22Rv1 (cell line): ENCODE measurements around the gene LLGL1.

Experiments
- ZFX ChIP-seq: fragments of 450-650 bp; IDR thresholded peaks from 2 replicates; pipeline ENCODE4 v1.6.1; 2017; ENCODE audit warnings: antibody characterized with exemption, borderline replicate concordance
- TF ChIP-seq, protein P1 (sequence below): fragments of 450-650 bp; IDR thresholded peaks from 2 replicates; pipeline ENCODE4 v1.5.1; 2017; ENCODE audit warnings: mild to moderate bottlenecking

DNA sequence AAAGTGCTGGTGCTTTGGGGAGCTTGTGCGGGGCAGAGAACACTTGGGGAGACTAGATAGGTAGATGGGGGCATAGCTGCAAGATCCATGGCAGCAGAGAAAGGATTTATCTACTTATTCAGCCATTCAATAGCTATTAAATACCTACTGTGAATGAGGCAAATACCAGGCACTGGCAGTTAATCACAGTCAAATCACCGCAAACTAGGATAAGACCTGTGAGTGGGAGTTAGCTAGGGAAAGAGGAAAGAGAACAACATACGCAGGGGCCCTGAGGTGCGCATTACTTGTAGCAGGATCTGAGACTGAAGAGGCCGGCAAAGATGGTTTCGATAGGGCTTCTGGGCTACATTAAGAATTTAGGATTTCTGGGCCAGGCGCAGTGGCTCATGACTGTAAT lies 45.6 kb upstream of the LLGL1 start:
- TF ChIP-seq, protein P1, sequence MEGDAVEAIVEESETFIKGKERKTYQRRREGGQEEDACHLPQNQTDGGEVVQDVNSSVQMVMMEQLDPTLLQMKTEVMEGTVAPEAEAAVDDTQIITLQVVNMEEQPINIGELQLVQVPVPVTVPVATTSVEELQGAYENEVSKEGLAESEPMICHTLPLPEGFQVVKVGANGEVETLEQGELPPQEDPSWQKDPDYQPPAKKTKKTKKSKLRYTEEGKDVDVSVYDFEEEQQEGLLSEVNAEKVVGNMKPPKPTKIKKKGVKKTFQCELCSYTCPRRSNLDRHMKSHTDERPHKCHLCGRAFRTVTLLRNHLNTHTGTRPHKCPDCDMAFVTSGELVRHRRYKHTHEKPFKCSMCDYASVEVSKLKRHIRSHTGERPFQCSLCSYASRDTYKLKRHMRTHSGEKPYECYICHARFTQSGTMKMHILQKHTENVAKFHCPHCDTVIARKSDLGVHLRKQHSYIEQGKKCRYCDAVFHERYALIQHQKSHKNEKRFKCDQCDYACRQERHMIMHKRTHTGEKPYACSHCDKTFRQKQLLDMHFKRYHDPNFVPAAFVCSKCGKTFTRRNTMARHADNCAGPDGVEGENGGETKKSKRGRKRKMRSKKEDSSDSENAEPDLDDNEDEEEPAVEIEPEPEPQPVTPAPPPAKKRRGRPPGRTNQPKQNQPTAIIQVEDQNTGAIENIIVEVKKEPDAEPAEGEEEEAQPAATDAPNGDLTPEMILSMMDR = no peak
- TF ChIP-seq ZFX = no peak
